Measurements from ENCODE around the gene OR6S1. TPM values are rescaled to one million over a fixed set of nuclear protein-coding genes. Genes with fewer than 3 reads are reported as not detected.

Gene OR6S1
- total RNA-seq, 1 experiment from 2014 or later: not detected

- POLR2A ChIA-PET: no interaction called here
- BruUV-seq (replicated peaks): no TSS peak
- H3K27ac ChIP-seq (ENCODE audit: low read length): peak overlapping the region; percentile 40; the same call in 1 of the 2 replicates
- peak overlapping the region; percentile 56 to 86 for H3K4me3 ChIP-seq (ENCODE audit: low read depth in 2 of 2, low read length in 2 of 2)
- peak; percentile 57 for ATAC-seq
- H3K27me3 ChIP-seq (ENCODE audit: control insufficient read depth, insufficient read depth, low read length): peaks cover 2% of the 10 kb centered on the region; the same call in 1 of the 2 replicates
- TF ChIP-seq POLR2AphosphoS5 (IDR thresholded peaks at IDR 0.05; ENCODE audit: low read depth, low read length) (no peak), REST (IDR thresholded peaks at IDR 0.05; ENCODE audit: insufficient read depth in 1 of 2, low read depth in 2 of 2, low read length in 1 of 2) (no peak), SIN3A (IDR thresholded peaks at IDR 0.05; ENCODE audit: borderline replicate concordance, insufficient read depth, low read depth, low read length) (no peak), TCF7L2 (IDR thresholded peaks at IDR 0.05; ENCODE audit: low read depth, low read length) (no peak), CTCF (IDR thresholded peaks at IDR 0.05) (no peak)
- DNase-seq (ENCODE audit: low read depth, low spot score): peak; percentile 88
- peaks cover 14% of the 10 kb centered on the region for H3K4me1 ChIP-seq (ENCODE audit: control insufficient read depth, insufficient read depth, low read length)
- intact Hi-C loops (cut with micrococcal nuclease; ENCODE audit: unreplicated experiment): no loop called here
- no peaks in the 10 kb centered on the region for H3K9me3 ChIP-seq (ENCODE audit: control insufficient read depth, insufficient read depth, low read depth, low read length)
- CTCF ChIA-PET: interaction anchor here (0.5 to 0.6 kb wide), 2 partner anchors 32 to 868 kb away, joined by 3 to 4 read pairs; no protein-coding TSS in a partner anchor
- in situ Hi-C loops (cut with HindIII; ENCODE audit: low pct_unique_long_range_greater_than_20kb, low sequenced_read_pairs): no loop called here
- H3K36me3 ChIP-seq (ENCODE audit: control insufficient read depth, insufficient read depth, low read length): no peaks in the 10 kb centered on the region
Observed at GRCh38 chr14:20630340-20631022, 11.0 kb downstream of the OR6S1 start.

GRCh38 chr14:20628063-20628854 lies 13.2 kb downstream of the OR6S1 start:
- BruUV-seq (replicated peaks): no TSS peak
- ATAC-seq (no peak), DNase-seq (ENCODE audit: low read depth, low spot score) (no peak)
- Histone ChIP-seq H3K36me3 (ENCODE audit: control insufficient read depth, insufficient read depth, low read length) (no peaks in the 10 kb centered on the region), H3K4me3 (ENCODE audit: low read depth in 2 of 2, low read length in 2 of 2) (peak overlapping the region in 1 of 2 experiments; percentile 14; a peak in 1 of 4 replicates), H3K9me3 (ENCODE audit: control insufficient read depth, insufficient read depth, low read depth, low read length) (no peaks in the 10 kb centered on the region), H3K27ac (ENCODE audit: low read length) (no peak overlapping the region), H3K4me1 (ENCODE audit: control insufficient read depth, insufficient read depth, low read length) (peaks cover 14% of the 10 kb centered on the region), H3K27me3 (ENCODE audit: control insufficient read depth, insufficient read depth, low read length) (peaks cover 2% of the 10 kb centered on the region; the same call in 1 of the 2 replicates)
- ChIA-PET CTCF (no interaction called here), POLR2A (no interaction called here)
- in situ Hi-C loops (cut with HindIII; ENCODE audit: low pct_unique_long_range_greater_than_20kb, low sequenced_read_pairs): no loop called here
- no peak for TF ChIP-seq TCF7L2 (IDR thresholded peaks at IDR 0.05; ENCODE audit: low read depth, low read length)
- TF ChIP-seq POLR2AphosphoS5 (IDR thresholded peaks at IDR 0.05; ENCODE audit: low read depth, low read length): no peak
- no peak for TF ChIP-seq SIN3A (IDR thresholded peaks at IDR 0.05; ENCODE audit: borderline replicate concordance, insufficient read depth, low read depth, low read length)
- TF ChIP-seq CTCF (IDR thresholded peaks at IDR 0.05): no peak
- no peak for TF ChIP-seq REST (IDR thresholded peaks at IDR 0.05; ENCODE audit: insufficient read depth in 1 of 2, low read depth in 2 of 2, low read length in 1 of 2)
- intact Hi-C loops (cut with micrococcal nuclease; ENCODE audit: unreplicated experiment): no loop called here
